H1 (cell line): ENCODE results near the gene IGSF9. TPM values are rescaled to one million over a fixed set of nuclear protein-coding genes. Genes with fewer than 3 reads are reported as not detected.

Experiments used
- BACH1 ChIP-seq: IDR thresholded peaks from 2 replicates; pipeline ENCODE4 v1.6.1; 2012; ENCODE audit warnings: low read length, improper control_type of control experiment
- BCL11A ChIP-seq, 2 experiments: IDR thresholded peaks; one replicate each; pipeline ENCODE4 v1.6.1; 2011; ENCODE audit warnings: low read depth in 2 of 2, low read length in 2 of 2, mild to moderate bottlenecking in 2 of 2
- CBX8 ChIP-seq: fragments of 300-800, 300-1000 bp; sonication (generic); IDR thresholded peaks from 2 replicates; pipeline ENCODE4 v1.7.1; 2016; ENCODE audit warnings: low read depth, low read length, borderline replicate concordance
- CHD1 ChIP-seq: IDR thresholded peaks from 2 replicates; pipeline ENCODE4 v1.6.1; 2012; ENCODE audit warnings: low read depth, low read length, improper control_type of control experiment
- KDM4A ChIP-seq: IDR thresholded peaks from one replicate; pipeline ENCODE4 v1.7.1; 2012; ENCODE audit warnings: low read depth, mild to moderate bottlenecking, moderate library complexity, low read length, inconsistent platforms; ENCODE audit not compliant: severe bottlenecking
- MAFK ChIP-seq: IDR thresholded peaks from 2 replicates; pipeline ENCODE4 v1.6.1; 2012; ENCODE audit warnings: low read depth, mild to moderate bottlenecking, improper control_type of control experiment, low read length
- RXRA ChIP-seq: IDR thresholded peaks from 2 replicates; pipeline ENCODE4 v1.6.1; 2011; ENCODE audit warnings: low read depth, mild to moderate bottlenecking, low read length, moderate library complexity; ENCODE audit not compliant: insufficient read depth
- SIX5 ChIP-seq: IDR thresholded peaks from 2 replicates; pipeline ENCODE4 v1.6.1; 2011; ENCODE audit warnings: mild to moderate bottlenecking, low read depth, low read length
- SRF ChIP-seq: IDR thresholded peaks from 2 replicates; pipeline ENCODE4 v1.6.1; 2011; ENCODE audit warnings: mild to moderate bottlenecking, low read depth, low read length, moderate library complexity
- polyA plus RNA-seq, 7 experiments: library from polyadenylated mRNA; depleted of rRNA in 3 of 7; stranded (reverse) in 5 of 7; unstranded in 2 of 7; fragments of >200 nt in 5 of 7; fragments of 200-250 nt in 2 of 7; gene quantifications; 1 replicate in 5 of 7; 2 replicates in 1 of 7; 4 replicates in 1 of 7; pipeline versions ENCODE4 v1.2.1 to v1.2.3, GENCODE V29; 2011 to 2013; ENCODE audit warnings: missing spikeins in 2 of 7, mixed read lengths in 2 of 7
- total RNA-seq: library from RNA; stranded (reverse); fragmentation: NEBNext Ultra II Directional; extraction: Animal tissue kit (Norgen Biotek cat#: 25700); gene quantifications from 2 replicates; pipeline ENCODE4 v1.2.1, GENCODE V29; 2021

The IGSF9 gene
- total and polyA plus RNA-seq, 2 of the 8 experiments (the other 6 are each of a cell fraction or from before 2014, with no cell fraction given) = 10.9 to 28.1 TPM

GRCh38 chr1:159931101-159931794 lies 14.2 kb downstream of the IGSF9 start (continued):
- no peak for TF ChIP-seq MAFK
- no peak for TF ChIP-seq RXRA
- TF ChIP-seq BACH1 = no peak
- TF ChIP-seq SRF = no peak
- TF ChIP-seq CHD1 = no peak
- no peak for TF ChIP-seq CBX8
- TF ChIP-seq KDM4A = no peak
- no peak for TF ChIP-seq BCL11A (IDR thresholded peaks at IDR 0.05; ENCODE audit: low read depth in 2 of 2, low read length in 2 of 2)
- no peak for TF ChIP-seq SIX5
